AG04449 (cell line): ENCODE measurements around the gene MRTFA.
A peak's percentile ranks its signal among the peaks of the same experiment; 100 is the strongest.
"Not testable (repeated sequence)": the region's sequence is repeated elsewhere in the genome, so short reads cannot be mapped to it uniquely, and the experiment has no call there.

Experiments used
- CTCF ChIA-PET: fragments of 350-600 bp; formaldehyde crosslinking; extraction: SDS; loops from one replicate; lab custom pipeline; 2021; ENCODE audit warnings: antibody characterized with exemption; lab: Yijun Ruan, JAX
- POLR2A ChIA-PET: fragments of 400-600, 350-600 bp; formaldehyde crosslinking; extraction: SDS; loops from one replicate; lab custom pipeline; 2020; ENCODE audit warnings: antibody characterized with exemption, inconsistent platforms; lab: Yijun Ruan, JAX
- DNase-seq: peaks from one replicate; pipeline ENCODE4 v3.0.0-alpha.2; 2010; ENCODE audit warnings: low read depth, low spot score
- H3K4me3 ChIP-seq: 2 replicates; pipeline ENCODE4 v1.5.1; 2011; ENCODE audit warnings: low read depth, mild to moderate bottlenecking, control low read depth, low read length
- CTCF ChIP-seq: IDR thresholded peaks from one replicate; pipeline ENCODE4 v1.5.1; 2011; ENCODE audit warnings: mild to moderate bottlenecking, moderate library complexity, low read length, control low read depth, inconsistent platforms; ENCODE audit not compliant: insufficient read depth; ENCODE audit errors: missing control alignments

The MRTFA gene

GRCh38 chr22:40391417-40391816 lies 245.1 kb downstream of the MRTFA start:
- H3K4me3 ChIP-seq: no peak overlapping the region
- POLR2A ChIA-PET: no interaction called here
- CTCF ChIA-PET: interaction anchor here (0.9 to 1.9 kb wide), 3 partner anchors 45 to 260 kb away, joined by 3 to 4 read pairs (median 3); no protein-coding TSS in a partner anchor
- no peak for DNase-seq
- TF ChIP-seq CTCF: no peak

- ChIA-PET CTCF (no interaction called here), POLR2A (interaction anchor here (0.7 kb wide), 1 partner anchor 8 kb away, joined by 3 read pairs; no protein-coding TSS in a partner anchor)
- DNase-seq: no peak
- TF ChIP-seq CTCF: no peak
- H3K4me3 ChIP-seq: no peak overlapping the region
Observed at GRCh38 chr22:40388231-40388630, 248.3 kb downstream of the MRTFA start.

- ChIA-PET CTCF (no interaction called here), POLR2A (interaction anchor here (0.7 kb wide), 1 partner anchor 9 kb away, joined by 3 read pairs; no protein-coding TSS in a partner anchor)
- DNase-seq: no peak
- H3K4me3 ChIP-seq: no peak overlapping the region
- TF ChIP-seq CTCF: no peak
Observed at GRCh38 chr22:40387746-40388145, 248.8 kb downstream of the MRTFA start.

- no peak overlapping the region for H3K4me3 ChIP-seq
- no peak for TF ChIP-seq CTCF
- POLR2A ChIA-PET: interaction anchor here (1.1 kb wide), 1 partner anchor 15 kb away, joined by 3 read pairs; no protein-coding TSS in a partner anchor
- CTCF ChIA-PET: interaction anchor here (0.6 to 1.6 kb wide), 3 partner anchors 8 to 261 kb away, joined by 3 to 4 read pairs (median 4); no protein-coding TSS in a partner anchor
- no peak for DNase-seq
Observed at GRCh38 chr22:40385036-40385782, 251.3 kb downstream of the MRTFA start.

GRCh38 chr22:40383905-40384304 lies 252.6 kb downstream of the MRTFA start:
- DNase-seq: peak; percentile 36
- POLR2A ChIA-PET: interaction anchor here (1.0 to 1.7 kb wide), 3 partner anchors 11 to 17 kb away, joined by 3 to 7 read pairs (median 3); partner anchors contain the start of gene SGSM3
- CTCF ChIA-PET: interaction anchor here (0.8 to 1.9 kb wide), 5 partner anchors 10 to 263 kb away, joined by 3 to 7 read pairs (median 4); no protein-coding TSS in a partner anchor
- H3K4me3 ChIP-seq: no peak overlapping the region
- TF ChIP-seq CTCF: no peak

- ChIA-PET CTCF (interaction anchor here (1.0 kb wide), 1 partner anchor 11 kb away, joined by 3 read pairs; no protein-coding TSS in a partner anchor), POLR2A (no interaction called here)
- DNase-seq: no peak
- no peak overlapping the region for H3K4me3 ChIP-seq
- TF ChIP-seq CTCF: no peak
Observed at GRCh38 chr22:40381461-40381860, 255.1 kb downstream of the MRTFA start.

GRCh38 chr22:40378448-40378847 lies 258.1 kb downstream of the MRTFA start:
- H3K4me3 ChIP-seq, POLR2A ChIA-PET, DNase-seq: not testable (repeated sequence)
- CTCF ChIA-PET: interaction anchor here (0.9 kb wide), 1 partner anchor 11 kb away, joined by 3 read pairs; no protein-coding TSS in a partner anchor
